NCI-H510A (cell line): ENCODE results near the gene LRBA.
A peak's percentile ranks its signal among the peaks of the same experiment; 100 is the strongest.
"Not testable (repeated sequence)": the region's sequence is repeated elsewhere in the genome, so short reads cannot be mapped to it uniquely, and the experiment has no call there.

ENCODE experiments used
- DNase-seq: peaks from one replicate; lab custom pipeline; 2025; lab: John Stamatoyannopoulos, UW

The LRBA gene

GRCh38 chr4:151021637-151022334 is 6.7 kb upstream of the LRBA start:
- no peak for DNase-seq

GRCh38 chr4:151015459-151016347 is 619 bp upstream of the LRBA start:
- peak; percentile 85 for DNase-seq

GRCh38 chr4:151013944-151014343 is 1.1 kb downstream of the LRBA start:
- no peak for DNase-seq

DNA sequence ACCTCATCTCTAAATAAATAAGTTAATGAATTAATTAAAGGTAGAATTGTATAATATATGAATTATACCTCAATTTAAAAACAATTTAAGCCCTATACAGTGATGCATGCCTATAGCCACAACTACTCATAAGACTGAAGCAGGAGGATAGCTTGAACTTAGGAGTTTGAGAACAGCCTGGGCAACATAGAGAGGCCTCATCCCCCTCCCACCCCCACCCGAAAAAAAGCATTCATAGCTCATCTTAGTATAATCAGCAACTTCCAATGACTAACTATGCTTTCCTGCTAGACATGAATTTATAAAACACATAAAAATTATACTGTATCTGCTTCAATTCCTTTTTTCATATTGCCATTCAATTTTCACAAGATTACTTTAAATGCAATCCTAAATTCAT is 1.6 kb downstream of the LRBA start:
- no peak for DNase-seq

DNA sequence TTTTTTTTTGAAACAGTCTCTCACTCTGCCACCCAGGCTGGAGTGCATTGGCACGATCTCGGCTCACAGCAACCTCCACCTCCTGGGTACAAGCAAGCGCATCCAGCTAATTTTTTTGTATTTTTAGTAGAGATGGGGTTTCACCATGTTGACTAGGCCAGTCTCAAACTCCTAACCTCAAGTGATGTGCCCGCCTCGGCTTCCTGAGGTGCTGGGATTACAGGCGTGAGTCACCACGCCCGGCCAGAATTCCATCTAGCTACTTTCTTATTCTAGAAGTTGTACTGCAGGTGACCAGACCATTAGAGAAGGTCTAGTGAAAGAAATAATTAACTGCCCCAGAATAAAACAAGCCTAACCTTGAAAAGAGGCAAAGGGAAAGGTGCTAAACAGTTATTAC is 2.3 kb downstream of the LRBA start:
- no peak for DNase-seq

- no peak for DNase-seq
These were observed 2.7 kb downstream of the LRBA start for GRCh38 chr4:151012376-151012775.

DNA sequence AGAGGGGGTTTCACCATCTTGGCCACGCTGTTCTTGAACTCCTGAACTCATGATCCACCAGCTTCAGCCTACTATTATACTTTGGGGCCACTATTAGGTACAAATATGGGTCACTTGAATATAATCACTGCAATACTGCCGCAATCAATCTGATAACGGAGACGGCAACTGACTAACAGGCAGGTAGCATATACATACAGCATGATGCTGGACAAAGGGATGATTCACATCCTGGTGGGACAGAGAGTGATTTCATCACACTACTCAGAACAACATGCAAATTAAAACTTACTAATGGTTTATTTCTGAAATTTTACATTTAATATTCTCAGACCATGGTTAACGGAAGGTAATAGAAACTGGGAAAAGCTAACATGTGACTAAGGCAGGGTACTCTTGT is 10.9 kb downstream of the LRBA start:
- DNase-seq, result no peak

DNA sequence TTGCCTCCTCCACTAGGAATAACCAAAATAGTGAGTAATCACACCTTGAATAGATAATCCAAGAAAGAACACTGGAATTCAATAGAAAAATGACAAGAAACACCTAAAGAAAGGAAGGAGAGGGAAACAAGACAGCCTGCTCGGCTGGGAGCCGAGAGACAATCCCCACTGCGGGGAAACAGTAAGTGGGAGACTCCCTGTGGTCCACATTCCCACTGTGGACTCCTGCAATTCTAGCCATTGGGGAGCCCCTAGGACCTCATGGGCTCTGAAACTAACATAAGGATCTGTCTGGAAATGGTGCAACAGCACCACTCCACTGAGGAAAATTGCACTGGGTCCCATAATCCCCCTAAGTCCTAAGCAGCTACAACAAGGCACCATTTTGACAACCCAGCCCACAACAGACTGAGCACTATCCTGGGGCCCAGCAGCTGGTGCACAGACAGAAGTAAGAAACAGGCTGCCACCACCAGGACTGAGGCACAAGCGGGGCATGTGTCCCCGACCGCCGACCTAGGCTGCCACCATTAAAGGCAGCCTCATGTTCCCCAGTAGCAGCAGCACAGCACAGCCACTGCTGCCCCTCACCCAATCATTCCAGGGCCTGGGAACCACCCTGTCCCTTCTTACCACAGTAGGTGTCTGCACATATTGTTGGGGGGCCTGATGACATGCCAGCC is 14.2 kb downstream of the LRBA start:
- no peak for DNase-seq

- DNase-seq, result no peak
These were observed 16.0 kb downstream of the LRBA start for GRCh38 chr4:150999086-150999485.

DNA sequence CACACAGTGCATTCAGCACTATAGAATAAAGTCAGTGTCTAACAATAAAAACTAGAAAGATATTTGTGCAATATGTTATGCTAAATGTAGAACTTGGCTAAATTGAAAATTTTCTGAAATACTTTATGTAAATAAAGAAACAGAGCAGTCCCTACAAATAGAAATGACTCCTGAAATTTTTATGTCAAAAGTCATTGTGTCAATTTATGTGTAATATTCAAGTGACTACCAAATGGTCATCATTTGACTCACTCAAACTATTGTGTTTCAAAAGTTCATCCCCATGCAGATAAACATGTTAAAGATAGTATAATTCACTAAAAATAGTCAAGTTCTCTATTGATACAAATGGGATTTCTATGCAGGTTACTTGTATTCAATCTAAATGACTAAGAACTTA is 17.9 kb downstream of the LRBA start:
- no peak for DNase-seq

DNA sequence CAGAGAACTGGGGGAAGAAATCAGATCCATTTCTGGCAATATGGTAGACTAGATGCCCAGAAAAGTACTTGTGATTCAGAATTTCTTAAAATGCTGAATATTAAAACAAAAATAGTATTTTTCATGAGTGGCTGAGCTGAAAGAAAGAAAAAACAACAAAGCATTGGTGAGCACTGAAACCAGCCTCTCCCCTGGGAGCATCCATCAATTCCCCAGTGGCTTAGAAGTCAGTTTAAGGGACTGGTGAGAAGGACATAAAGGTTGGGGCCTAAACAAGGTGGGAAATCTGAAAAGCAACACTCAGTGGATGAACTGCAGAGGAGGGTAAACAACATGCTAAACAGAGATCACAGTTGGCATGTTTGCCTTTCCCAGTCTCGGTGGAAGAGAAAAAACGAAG is 20.4 kb downstream of the LRBA start:
- DNase-seq, result no peak

DNA sequence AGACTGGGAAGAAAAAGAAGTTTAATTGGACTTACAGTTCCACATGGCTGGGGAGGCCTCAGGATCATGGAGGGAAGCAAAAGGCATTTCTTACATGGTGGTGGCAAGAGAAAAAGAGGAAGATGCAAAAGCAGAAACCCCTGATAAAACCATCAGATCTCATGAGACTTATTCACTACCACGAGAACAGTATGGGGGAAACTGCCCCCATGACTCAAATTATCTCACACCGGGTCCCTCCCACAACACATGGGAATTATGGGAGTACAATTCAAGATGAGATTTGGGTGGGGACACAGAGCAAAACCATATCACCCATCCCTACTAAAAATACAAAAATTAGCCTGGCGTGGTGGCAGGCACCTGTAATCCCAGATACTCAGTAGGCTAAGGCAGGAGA is 21.5 kb downstream of the LRBA start:
- DNase-seq, result not testable (repeated sequence)

DNA sequence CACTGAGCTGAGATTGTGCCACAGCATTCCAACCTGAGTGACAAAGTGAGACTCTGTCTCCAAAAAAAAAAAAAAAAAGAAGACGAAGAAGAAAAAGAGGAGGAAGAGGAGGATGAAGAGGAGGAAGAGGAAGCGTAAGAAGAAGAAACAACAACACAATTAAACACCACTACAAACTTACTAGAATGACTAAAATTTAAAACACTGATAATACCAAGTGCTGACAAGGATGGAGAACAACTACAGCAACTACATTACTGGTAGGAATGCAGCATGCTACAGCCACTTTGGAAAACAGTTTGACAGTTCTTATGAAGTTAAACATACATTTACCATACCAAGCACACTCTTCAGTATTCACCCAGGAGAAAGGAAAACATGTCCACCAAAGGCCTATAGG is 24.1 kb downstream of the LRBA start:
- DNase-seq, result no peak

GRCh38 chr4:150990250-150990649 is 24.8 kb downstream of the LRBA start:
- no peak for DNase-seq

DNA sequence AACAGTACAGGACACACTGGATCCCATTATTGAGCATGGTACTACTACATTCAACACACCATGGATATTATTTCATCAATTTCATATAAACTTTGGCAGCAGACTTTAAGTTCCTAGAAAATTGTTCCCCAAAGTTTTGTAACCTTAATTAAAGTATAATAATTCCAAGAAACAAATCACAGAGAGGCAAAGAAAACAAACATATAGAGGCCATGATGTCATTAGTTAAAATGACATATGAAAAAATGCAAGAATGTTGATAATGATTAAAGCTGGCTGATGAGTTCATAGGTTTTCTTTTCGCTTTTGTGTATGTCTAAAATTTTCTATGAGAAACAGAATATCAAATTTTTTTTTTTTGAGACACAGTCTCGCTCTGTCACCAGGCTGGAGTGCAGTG is 26.8 kb downstream of the LRBA start:
- no peak for DNase-seq

GRCh38 chr4:150987204-150987603 is 27.9 kb downstream of the LRBA start:
- no peak for DNase-seq

GRCh38 chr4:150986085-150986484 is 29.0 kb downstream of the LRBA start:
- DNase-seq, result no peak

- DNase-seq, result no peak
These were observed 31.2 kb downstream of the LRBA start for GRCh38 chr4:150983851-150984250.

DNA sequence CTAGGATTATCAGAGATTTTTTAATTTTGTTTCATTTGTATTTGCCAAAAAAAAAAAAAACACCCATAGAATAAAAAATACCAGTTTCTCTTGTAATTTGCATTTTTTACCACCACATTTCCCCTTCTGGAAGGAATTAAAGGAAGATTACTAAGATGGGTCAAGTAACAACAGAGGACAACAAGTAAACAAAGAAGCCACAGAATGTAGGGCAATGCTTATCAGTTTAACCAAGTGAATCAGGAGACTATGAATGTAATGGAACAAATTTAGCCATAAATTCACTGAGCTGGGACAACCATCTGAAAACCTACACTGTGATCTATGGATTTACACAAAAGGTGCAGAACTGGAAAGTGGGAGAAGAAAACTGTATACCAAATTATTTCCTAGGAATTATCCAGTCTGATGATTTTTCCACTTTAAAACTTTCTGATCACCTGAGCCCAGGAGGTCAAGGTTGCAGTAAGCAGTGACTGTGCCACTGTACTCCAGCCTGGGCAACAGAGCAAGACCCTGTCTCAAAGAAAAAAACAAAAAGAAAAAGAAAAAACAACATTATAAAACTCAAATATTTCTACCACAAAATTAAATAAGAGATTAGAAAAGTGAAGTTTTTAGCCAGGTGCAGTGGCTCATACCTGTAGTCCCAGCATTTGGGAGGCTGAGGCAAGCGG is 32.4 kb downstream of the LRBA start:
- DNase-seq, result no peak

- DNase-seq, result no peak
These were observed 36.1 kb downstream of the LRBA start for GRCh38 chr4:150978738-150979575.

DNA sequence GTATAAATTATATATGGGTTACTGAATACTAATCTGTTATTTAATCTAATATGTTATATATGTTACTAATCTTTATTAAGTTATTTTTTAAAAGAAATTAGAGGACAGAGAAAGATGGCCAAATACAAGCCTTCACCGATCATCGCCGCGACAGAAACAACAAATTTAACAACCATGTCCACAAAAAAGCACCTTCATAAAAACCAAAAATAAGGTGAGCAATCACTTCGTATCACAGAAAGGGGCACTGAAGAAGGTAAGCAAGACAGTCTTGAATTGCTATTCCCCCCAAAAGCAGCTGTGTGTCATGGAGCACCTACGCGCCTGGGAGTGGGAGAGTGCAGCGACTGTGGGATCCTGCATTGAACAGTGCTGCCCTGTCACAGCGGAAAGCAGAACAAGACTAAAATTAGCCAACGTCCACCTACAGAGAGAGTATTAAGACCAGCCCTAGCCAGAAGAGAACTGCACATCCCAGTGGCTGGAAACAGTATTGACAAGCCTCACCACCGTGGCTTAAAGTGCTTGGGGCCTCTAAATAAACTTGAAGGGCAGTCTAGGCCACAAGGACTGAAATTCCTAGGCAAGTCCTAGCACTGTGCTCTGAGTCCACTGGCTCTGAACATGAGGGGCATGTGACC is 38.5 kb downstream of the LRBA start:
- peak; percentile 6 for DNase-seq
